ENCODE measurements around the gene SGMS1.
A peak's percentile ranks its signal among the peaks of the same experiment; 100 is the strongest.
"Not testable (repeated sequence)": the region's sequence is repeated elsewhere in the genome, so short reads cannot be mapped to it uniquely, and the experiment has no call there.

Gene SGMS1

DNA sequence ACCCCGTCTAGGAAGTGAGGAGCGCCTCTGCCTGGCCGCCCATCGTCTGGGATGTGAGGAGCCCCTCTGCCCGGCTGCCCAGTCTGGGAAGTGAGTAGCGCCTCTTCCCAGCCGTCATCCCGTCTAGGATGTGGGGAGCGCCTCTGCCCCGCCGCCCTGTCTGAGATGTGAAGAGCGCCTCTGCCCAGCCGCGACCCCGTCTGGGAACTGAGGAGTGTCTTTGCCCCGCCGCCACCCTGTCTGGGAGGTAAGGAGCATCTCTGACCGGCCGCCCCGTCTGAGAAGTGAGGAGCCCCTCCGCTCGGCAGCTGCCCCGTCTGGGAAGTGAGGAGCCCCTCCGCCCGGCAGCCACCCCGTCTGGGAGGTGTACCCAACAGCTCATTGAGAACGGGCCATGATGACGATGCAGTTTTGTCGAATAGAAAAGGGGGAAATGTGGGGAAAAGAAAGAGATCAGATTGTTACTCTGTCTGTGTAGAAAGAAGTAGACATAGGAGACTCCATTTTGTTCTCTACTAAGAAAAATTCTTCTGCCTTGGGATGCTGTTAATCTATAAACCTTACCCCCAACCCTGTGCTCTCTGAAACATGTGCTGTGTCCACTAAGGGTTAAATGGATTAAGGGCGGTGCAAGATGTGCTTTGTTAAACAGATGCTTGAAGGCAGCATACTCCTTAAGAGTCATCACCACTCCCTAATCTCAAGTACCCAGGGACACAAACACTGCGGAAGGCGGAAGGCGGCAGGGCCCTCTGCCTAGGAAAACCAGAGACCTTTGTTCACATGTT lies 267.9 kb downstream of the SGMS1 start:
- DNase-seq: not testable (repeated sequence)

DNA sequence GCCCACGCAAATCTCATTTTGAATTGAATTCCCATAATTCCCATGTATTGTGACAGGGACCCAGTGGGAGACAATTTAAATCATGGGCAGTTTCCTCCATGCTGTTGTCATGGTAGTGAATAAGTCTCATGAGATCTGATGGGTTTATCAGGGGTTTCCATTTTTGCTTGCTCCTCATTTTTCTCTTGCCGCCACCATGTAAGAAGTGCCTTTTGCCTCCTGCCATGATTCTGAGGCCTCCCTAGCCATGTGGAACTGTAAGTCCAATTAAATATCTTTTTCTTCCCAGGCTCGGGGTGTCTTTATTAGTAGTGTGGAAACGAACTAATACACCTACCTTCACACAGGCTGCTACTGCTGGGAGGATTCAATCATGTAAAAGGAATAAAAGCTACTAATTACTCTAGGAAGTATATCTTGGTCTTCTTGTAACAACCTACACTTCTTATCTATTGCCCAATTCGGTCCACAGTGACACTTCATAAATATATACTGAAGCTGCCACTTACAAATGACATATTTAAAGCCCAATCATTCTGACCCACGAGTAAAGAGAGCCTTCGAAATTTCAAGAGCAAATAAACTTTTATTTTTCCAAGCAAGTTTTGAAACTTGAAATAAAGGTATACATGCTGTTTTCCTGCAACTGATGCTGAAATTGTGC lies 272.1 kb downstream of the SGMS1 start:
- DNase-seq: no peak

GRCh38 chr10:50350366-50350765 lies 273.4 kb downstream of the SGMS1 start:
- DNase-seq: no peak

DNA sequence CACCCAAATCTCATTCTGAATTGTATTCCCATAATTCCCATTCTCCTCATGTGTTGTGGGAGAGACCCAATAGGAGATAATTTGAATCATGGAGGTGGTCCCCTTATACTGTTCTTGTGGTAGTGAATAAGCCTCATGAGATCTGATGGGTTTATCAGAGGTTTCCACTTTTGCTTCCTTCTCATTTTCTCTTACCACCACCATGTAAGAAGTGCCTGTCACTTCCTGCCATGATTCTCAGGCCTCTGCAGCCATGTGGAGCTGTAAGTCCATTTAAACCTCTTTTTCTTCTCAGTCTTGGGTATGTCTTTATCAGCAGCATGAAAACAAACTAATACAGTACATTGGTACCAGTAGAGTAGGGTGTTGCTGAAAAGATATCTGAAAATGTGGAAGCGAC lies 274.2 kb downstream of the SGMS1 start:
- DNase-seq: no peak

DNA sequence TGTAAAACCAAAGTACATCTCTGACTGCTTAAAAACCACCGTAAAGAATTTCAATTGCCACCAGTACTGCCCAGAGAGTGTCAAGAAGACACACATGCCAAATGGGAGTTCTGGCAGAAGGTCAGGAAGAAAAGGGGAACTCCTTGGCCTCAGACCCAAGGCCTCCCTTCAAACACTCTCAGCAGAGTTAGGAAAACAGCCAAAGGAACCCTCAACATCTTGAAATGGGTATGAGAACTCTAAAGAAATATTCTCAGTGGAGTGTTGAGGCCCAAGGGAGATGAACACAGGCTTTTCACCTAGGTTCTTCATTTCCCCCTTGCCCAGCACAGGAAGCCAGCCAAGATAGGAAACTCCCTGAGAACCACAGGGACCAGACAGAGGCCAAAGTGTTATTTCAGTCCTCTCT lies 276.4 kb downstream of the SGMS1 start:
- DNase-seq: no peak

DNA sequence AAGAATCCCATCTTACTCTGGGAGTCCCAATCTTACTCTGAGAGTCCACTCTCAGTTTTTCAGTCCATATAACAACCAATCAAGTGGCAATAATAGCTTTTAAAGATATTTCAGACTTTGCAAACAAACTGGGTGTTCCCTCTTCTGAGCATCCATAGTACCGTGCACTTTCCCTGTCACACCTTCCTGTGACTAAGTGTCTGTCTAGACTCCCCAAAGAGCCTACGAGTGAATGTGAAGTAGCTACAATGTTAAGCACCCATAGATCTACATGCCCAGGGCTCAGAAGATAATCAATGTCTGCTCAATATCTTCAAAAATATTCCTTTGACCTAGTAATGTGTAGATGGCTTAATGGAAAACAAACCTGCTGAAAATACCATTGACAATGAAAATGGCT lies 276.8 kb downstream of the SGMS1 start:
- DNase-seq: no peak

- no peak for DNase-seq
These were observed 278.2 kb downstream of the SGMS1 start for GRCh38 chr10:50345545-50345944.

DNA sequence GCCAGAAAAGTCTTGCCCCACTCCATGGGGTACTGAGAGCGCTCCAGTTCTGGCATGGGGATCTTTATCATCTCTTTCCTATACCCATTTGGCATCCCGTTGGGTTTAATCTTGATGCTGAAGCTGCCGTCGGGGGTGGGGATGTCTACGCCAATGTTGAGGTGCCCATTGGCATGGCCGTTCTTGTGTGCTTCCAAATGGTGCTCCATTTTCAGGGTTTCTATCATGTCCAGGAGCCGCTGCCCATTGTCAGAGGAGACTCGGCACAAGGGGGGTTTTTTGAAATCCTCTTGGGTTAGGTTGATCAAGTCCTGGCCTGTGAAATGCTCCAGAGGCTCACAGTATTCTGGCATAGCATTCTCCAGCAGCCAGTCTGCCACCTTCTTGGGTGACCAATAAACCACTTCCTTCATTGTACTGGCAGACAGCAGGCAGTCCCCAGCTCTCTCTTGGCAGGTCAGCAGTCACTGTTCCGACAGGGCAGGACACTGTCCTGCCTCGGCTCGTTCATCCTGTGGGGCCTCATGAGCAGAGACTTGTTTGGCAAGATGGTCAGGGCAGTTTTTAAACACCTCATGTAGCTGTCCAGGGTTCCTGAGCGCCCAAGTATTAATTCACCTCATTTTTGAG lies 279.9 kb downstream of the SGMS1 start:
- DNase-seq: no peak

GRCh38 chr10:50341987-50342386 lies 281.8 kb downstream of the SGMS1 start:
- DNase-seq: no peak

GRCh38 chr10:50336140-50336539 lies 287.6 kb downstream of the SGMS1 start:
- DNase-seq: no peak

DNA sequence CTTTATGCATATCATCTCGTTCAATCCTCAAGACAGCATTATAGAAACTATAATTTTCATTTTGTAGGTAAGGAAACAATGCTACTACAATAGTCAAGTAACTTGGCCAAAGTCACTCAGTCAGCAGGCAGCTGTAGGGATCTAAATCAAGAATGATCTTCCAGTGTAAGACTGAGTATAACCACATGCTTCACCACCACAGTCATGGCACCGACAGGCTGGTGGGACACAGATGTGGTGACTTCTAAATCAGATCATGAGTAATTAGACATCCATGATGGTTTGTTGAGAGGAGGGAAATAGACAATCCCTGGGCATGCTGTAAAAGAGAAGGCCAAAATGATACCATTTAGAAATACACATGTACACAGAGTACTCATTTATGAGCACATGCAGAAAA lies 288.4 kb downstream of the SGMS1 start:
- DNase-seq: no peak

DNA sequence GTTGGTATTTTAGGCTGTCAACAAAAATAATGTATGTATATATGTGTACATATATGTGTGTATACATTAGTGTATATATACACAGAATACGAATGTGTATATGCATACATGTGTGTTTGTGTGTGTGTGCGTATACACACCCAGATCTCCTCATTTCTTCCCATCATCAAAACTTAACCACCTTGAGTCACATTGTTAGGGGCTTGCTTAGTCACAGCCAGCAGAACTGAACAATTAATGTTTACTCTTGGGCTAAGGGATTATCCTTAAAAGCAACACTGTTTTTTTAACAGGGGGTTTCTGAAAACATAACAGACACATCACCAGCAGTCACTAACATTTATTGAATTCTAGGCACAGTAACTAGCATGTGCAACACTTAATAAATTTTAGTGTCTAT lies 289.5 kb downstream of the SGMS1 start:
- DNase-seq: no peak

DNA sequence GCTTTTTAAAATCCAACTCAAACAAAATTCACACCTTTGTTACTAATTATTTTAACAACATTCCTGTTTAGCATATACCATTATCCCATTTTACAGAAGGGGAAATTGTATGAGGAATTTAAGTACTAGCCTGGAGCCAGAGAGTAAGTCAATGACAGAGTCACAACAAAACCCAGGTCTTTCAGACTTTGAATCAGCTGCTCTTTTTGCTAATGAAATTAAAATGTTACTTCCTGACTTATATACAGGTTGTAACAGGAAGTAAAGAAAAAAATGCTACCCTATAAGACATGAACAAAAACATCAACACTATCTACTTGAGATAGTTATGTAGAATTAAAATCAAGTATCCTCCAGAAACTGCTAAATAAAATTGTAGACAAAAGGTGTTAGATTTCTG lies 289.9 kb downstream of the SGMS1 start:
- DNase-seq: no peak

DNA sequence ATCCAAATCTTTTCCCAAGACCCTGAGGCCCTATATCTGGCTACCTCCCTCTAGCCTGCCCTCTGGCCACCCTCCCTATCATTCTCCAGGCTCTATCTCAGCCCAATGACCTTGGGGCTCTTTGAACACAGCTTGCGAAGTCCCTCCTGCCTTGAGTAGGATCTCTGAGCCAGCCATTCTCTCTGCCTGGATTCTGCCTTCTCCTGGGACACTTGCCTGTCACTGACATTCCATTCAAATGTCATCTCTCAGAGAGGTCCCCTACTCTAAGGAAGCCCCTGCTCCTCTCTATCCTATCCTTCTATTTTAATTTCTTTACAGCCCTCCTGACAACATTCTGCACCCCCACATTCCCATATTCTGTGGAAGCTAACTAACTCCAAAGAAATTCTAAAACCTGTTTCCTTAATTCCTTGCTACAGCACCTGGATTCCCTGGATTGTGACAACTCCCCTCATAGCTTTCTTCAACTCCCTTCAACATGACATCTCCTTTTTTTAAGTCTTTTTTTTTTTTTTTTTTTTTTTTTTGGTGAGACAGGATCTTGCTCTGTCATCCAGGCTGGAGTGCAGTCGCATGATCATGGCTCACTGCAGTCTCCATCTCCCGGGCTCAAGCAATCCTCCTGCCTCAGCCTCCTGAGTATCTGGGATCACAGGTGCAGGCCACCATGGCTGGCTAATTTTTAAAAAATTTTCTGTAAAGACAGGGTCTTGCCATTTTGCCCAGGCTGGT lies 291.5 kb downstream of the SGMS1 start:
- DNase-seq: no peak

- DNase-seq: no peak
These were observed 292.3 kb downstream of the SGMS1 start for GRCh38 chr10:50331486-50331885.

DNA sequence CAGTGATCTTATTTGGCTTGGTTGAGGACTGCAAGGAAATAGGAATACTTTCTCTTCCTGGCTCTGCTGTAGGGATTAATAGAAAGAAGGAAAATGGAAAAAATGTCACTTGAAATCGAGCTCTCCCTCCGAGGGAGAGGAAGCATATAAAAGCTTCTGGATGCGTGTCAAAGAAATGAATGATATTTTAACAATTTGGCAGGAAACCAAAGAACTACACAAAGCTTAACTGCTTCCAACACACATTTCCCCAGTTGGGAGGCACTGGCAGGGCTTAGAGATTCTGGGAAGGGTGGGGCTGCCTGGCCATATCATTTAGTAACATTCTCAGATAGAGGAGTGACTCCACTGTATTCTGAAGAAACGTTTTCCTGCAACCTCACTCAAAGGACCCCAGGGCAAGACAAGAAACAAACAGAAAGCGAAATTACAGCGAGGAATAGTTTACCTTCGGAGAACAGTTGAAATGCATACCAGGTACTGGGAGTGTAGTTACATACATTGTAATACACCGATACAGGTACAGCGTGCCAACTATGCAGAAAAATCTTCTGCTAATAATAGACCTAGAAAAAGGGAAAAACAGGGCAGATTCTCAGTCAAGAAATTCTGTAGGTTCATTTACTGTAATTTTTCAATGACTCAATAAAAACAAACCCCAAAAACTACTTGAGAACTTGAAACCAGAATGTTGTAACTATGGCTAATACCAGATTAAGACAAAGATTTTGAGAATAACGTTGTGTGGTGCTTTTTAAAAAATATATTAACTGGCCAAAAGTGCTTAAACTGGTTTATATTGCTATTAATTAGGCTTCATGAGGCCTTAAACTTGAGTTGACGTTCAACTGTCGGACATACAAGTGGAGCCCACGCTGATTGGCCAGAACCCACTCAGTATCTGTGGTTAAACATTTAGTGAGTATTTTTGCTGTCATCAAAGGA lies 296.7 kb downstream of the SGMS1 start:
- DNase-seq: peak; percentile 100

DNA sequence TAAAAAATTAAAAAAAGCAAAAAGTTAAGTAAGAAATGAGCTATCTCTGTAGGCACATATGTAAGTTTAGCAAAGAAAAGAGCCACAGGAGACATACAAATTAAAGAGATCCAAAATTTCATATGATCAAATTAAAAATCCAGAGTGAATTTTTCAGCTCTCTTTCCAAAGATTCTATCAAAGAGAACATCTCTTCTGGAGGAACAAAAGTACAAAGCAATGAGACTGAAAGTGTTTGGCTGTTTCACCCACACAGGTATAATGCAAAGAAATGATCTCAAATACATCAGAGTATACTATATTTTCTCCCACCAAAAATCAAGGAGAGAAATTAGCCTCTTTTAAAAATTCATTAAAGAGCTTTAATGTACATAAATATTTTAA lies 297.6 kb downstream of the SGMS1 start:
- peak; percentile 43 for DNase-seq

GRCh38 chr10:50325449-50326171 lies 298.1 kb downstream of the SGMS1 start:
- peak; percentile 93 for DNase-seq

GRCh38 chr10:50324680-50325393 lies 298.9 kb downstream of the SGMS1 start:
- no peak for DNase-seq

- DNase-seq: no peak
These were observed 299.7 kb downstream of the SGMS1 start for GRCh38 chr10:50324046-50324445.

- peak; percentile 77 for DNase-seq
These were observed 301.7 kb downstream of the SGMS1 start for GRCh38 chr10:50322077-50322476.
